Subcutaneous abdominal adipose tissue (tissue), 5 donors: Measurements from ENCODE around the gene SPAG6.
"Not testable (repeated sequence)": the region's sequence is repeated elsewhere in the genome, so short reads cannot be mapped to it uniquely, and the experiment has no call there.

Source experiments
- H3K27ac ChIP-seq: one replicate; pipeline ENCODE4 v1.7.0; 2013; ENCODE audit warnings: low read depth, mild to moderate bottlenecking, inconsistent platforms, low read length, moderate library complexity
- H3K27me3 ChIP-seq, 5 donors: one replicate each; pipeline ENCODE4 v1.7.0; 2013; ENCODE audit warnings: low read length in 5 of 5, inconsistent platforms in 1 of 5; ENCODE audit not compliant: control insufficient read depth in 5 of 5, insufficient read depth in 4 of 5
- H3K36me3 ChIP-seq, 5 donors: one replicate each; pipeline ENCODE4 v1.7.0; 2013; ENCODE audit warnings: low read length in 5 of 5; ENCODE audit not compliant: control insufficient read depth in 5 of 5, insufficient read depth in 5 of 5
- H3K4me1 ChIP-seq, 5 donors: one replicate each; pipeline ENCODE4 v1.7.0; 2013; ENCODE audit warnings: low read length in 5 of 5, mild to moderate bottlenecking in 3 of 5, moderate library complexity in 1 of 5; ENCODE audit not compliant: control insufficient read depth in 5 of 5, insufficient read depth in 5 of 5
- H3K4me3 ChIP-seq, 5 donors: one replicate each; pipeline ENCODE4 v1.7.0; 2013; ENCODE audit warnings: low read length in 5 of 5, low read depth in 1 of 5
- H3K9ac ChIP-seq, 5 donors: one replicate each; pipeline ENCODE4 v1.7.0; 2013; ENCODE audit warnings: low read length in 5 of 5, mild to moderate bottlenecking in 4 of 5, moderate library complexity in 3 of 5
- H3K9me3 ChIP-seq, 5 donors: one replicate each; pipeline ENCODE4 v1.7.0; 2013; ENCODE audit warnings: low read length in 5 of 5; ENCODE audit not compliant: control insufficient read depth in 5 of 5
- donor health status: healthy.
- donor health status: healthy.
- donor health status: healthy.
- donor health status: healthy.
- donor health status: healthy.

Gene SPAG6

GRCh38 chr10:22345301-22346095 lies at the start of gene SPAG6:
Gene SPAG6 (plus strand): TSS chr10:22345496. CDS start chr10:22345612, 116 bp downstream.
- Histone ChIP-seq H3K27me3 (peaks cover 40 to 59% (median 50%) of the 10 kb centered on the region in 5 donors), H3K27ac (no peak within 1 kb of the TSS), H3K36me3 (no peaks in the 10 kb centered on the region)

GRCh38 chr10:22301193-22301592 lies 44.1 kb upstream of the SPAG6 start:
- Histone ChIP-seq H3K27me3 (peaks cover 0 to under 1% (median 0%) of the 10 kb centered on the region in 5 donors), H3K27ac (no peak overlapping the region), H3K9ac (no peak overlapping the region), H3K36me3 (no peaks in the 10 kb centered on the region), H3K4me1 (no peaks in the 10 kb centered on the region), H3K9me3 (no peaks in the 10 kb centered on the region), H3K4me3 (no peak overlapping the region)

More at GRCh38 chr10:22345301-22346095, at the start of gene SPAG6:
- peaks cover 1 to 18% (median 8%) of the 10 kb centered on the region in 5 donors for H3K4me1 ChIP-seq
- peaks cover 0 to 3% (median 0%) of the 10 kb centered on the region in 5 donors for H3K9me3 ChIP-seq
- H3K9ac ChIP-seq, result no peak within 1 kb of the TSS
- peak within 1 kb of the TSS in 4 of 5 donors; percentile 11 to 47 (median 40) for H3K4me3 ChIP-seq

GRCh38 chr10:22303461-22303860 lies 41.8 kb upstream of the SPAG6 start:
- Histone ChIP-seq H3K4me3 (no peak overlapping the region), H3K9ac (no peak overlapping the region), H3K9me3 (no peaks in the 10 kb centered on the region), H3K27ac (no peak overlapping the region), H3K27me3 (no peaks in the 10 kb centered on the region), H3K4me1 (no peaks in the 10 kb centered on the region), H3K36me3 (no peaks in the 10 kb centered on the region)

GRCh38 chr10:22305721-22306120 lies 39.6 kb upstream of the SPAG6 start:
- Histone ChIP-seq H3K4me3 (no peak overlapping the region), H3K4me1 (no peaks in the 10 kb centered on the region), H3K9ac (no peak overlapping the region), H3K9me3 (no peaks in the 10 kb centered on the region), H3K36me3 (no peaks in the 10 kb centered on the region), H3K27me3 (no peaks in the 10 kb centered on the region), H3K27ac (no peak overlapping the region)

- no peaks in the 10 kb centered on the region for H3K36me3 ChIP-seq
- H3K9me3 ChIP-seq, result no peaks in the 10 kb centered on the region
These were observed 36.9 kb upstream of the SPAG6 start for GRCh38 chr10:22308390-22308789.

GRCh38 chr10:22309180-22310000 lies 35.9 kb upstream of the SPAG6 start:
- H3K9ac ChIP-seq, result no peak overlapping the region
- no peaks in the 10 kb centered on the region for H3K4me1 ChIP-seq
- H3K27ac ChIP-seq, result no peak overlapping the region
- no peaks in the 10 kb centered on the region for H3K27me3 ChIP-seq
- no peaks in the 10 kb centered on the region for H3K36me3 ChIP-seq
- H3K4me3 ChIP-seq, result no peak overlapping the region
- no peaks in the 10 kb centered on the region for H3K9me3 ChIP-seq

More at GRCh38 chr10:22308390-22308789, 36.9 kb upstream of the SPAG6 start:
- Histone ChIP-seq H3K27me3 (no peaks in the 10 kb centered on the region), H3K4me3 (no peak overlapping the region), H3K27ac (no peak overlapping the region), H3K9ac (no peak overlapping the region), H3K4me1 (no peaks in the 10 kb centered on the region)

- H3K9me3 ChIP-seq, H3K36me3 ChIP-seq, H3K27me3 ChIP-seq, H3K4me3 ChIP-seq, H3K4me1 ChIP-seq, H3K27ac ChIP-seq, H3K9ac ChIP-seq: not testable (repeated sequence)
These were observed 35.3 kb upstream of the SPAG6 start for GRCh38 chr10:22310012-22310411.

- no peak overlapping the region for H3K9ac ChIP-seq
- H3K4me1 ChIP-seq, result peaks cover 0 to 10% (median 6%) of the 10 kb centered on the region in 5 donors
- no peak overlapping the region for H3K4me3 ChIP-seq
- no peak overlapping the region for H3K27ac ChIP-seq
- H3K27me3 ChIP-seq, result no peaks in the 10 kb centered on the region
- H3K9me3 ChIP-seq, result no peaks in the 10 kb centered on the region
- H3K36me3 ChIP-seq, result no peaks in the 10 kb centered on the region
These were observed 34.4 kb upstream of the SPAG6 start for GRCh38 chr10:22310928-22311327.

GRCh38 chr10:22314852-22315251 lies 30.4 kb upstream of the SPAG6 start:
- no peaks in the 10 kb centered on the region for H3K36me3 ChIP-seq
- H3K27ac ChIP-seq, result no peak overlapping the region
- no peaks in the 10 kb centered on the region for H3K9me3 ChIP-seq
- H3K27me3 ChIP-seq, result no peaks in the 10 kb centered on the region
- peaks cover 3 to 30% (median 20%) of the 10 kb centered on the region in 5 donors for H3K4me1 ChIP-seq
- H3K9ac ChIP-seq, result peak overlapping the region in 1 of 5 donors; percentile 72
- no peak overlapping the region for H3K4me3 ChIP-seq
